ENCODE measurements around the gene ADGRG1.

ADGRG1 gene

DNA sequence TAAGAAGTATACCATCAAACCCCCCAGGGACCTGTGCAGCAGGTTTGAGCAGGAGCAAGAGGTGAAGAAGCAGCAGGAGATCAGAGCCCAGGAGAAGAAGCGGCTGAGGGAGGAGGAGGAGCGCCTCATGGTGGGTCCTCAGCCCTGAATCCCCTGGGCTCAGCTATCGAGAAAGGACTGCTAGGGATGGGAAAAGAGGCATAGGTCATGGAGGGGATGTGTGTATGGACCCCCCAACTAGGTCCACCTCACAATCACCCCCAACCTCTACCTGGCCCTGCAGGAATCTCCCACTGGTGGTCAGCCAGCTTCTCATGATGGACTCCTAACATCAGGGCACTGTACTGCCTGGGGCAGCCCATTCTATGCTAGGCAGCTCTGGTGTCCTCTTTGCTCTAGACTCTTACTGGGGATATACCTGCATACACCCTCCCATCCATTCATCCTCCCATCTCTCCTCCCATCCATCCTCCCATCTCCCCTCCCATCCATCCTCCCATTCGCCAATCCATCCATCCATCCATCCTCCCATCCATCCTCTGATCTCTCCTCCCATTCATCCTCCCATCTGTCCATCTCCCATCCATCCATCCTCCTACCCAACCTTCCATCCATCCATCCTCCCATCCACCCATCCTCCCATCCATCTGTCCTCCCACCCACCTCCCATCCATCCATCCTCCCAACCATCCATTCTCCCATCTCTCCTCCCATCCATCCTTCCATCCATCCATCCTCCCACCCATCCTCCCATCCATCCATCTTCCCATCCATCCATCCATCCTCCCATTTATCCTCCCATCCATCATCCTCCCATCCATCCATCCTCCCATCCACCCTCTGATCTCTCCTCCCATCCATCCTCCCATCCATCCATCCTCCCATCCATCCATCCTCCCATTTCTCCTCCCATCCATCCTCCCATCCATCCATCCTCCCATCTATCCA lies 76.7 kb downstream of the ADGRG1 start:
- 100% methylated on average over 3 of the region's 4 CpGs for WGBS (ENCODE audit: insufficient coverage)
- Histone ChIP-seq H3K4me1 (ENCODE audit: control extremely low read depth in 1 of 4, control insufficient read depth in 4 of 4, insufficient read depth in 4 of 4, low read length in 3 of 4) (peaks cover 0 to 32% (median 23%) of the 10 kb centered on the region in 4 experiments), H3K27me3 (replicated peaks in 2 of 5; ENCODE audit: control insufficient read depth in 4 of 5, insufficient read depth in 5 of 5, low read length in 4 of 5) (no peaks in the 10 kb centered on the region), H3K9me3 (ENCODE audit: control extremely low read depth in 1 of 5, control insufficient read depth in 4 of 5, insufficient read depth in 2 of 5, low read depth in 1 of 5, low read length in 4 of 5) (no peaks in the 10 kb centered on the region), H3K36me3 (ENCODE audit: control insufficient read depth in 4 of 4, insufficient read depth in 4 of 4, low read length in 3 of 4) (no peaks in the 10 kb centered on the region), H3K27ac (ENCODE audit: insufficient read depth in 1 of 2, low read depth in 1 of 2, low read length in 2 of 2, poor library complexity in 1 of 2, severe bottlenecking in 2 of 2) (no peak overlapping the region), H3K4me3 (ENCODE audit: control insufficient read depth in 1 of 7, extremely low read depth in 1 of 7, insufficient read depth in 4 of 7, low read depth in 2 of 7, low read length in 6 of 7) (no peak overlapping the region)
- POLR2A ChIA-PET, result no interaction called here
- CTCF ChIA-PET, result interaction anchor here (1.1 to 1.5 kb wide), 2 partner anchors 11 to 16 kb away, joined by 3 read pairs; no protein-coding TSS in a partner anchor
- no peak for DNase-seq

DNA sequence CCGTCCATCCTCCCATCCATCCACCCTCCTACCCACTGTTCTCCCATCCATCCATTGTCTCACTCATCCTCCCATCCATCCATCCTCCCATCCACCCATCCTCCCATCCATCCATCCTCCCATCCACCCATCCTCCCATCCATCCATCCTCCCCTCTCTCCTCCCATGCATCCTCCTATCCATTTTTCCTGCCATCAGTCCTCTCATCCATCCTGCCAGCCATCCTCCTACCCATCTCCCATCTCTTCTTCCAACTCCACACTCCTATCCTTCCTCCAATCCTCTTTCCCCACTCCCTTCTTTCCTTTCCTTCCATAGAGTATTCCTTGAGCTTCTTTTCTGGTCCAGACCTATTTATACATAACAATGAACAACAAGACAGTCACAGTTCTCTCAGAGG lies 78.3 kb downstream of the ADGRG1 start:
- Histone ChIP-seq H3K9me3 (ENCODE audit: control extremely low read depth in 1 of 5, control insufficient read depth in 4 of 5, insufficient read depth in 2 of 5, low read depth in 1 of 5, low read length in 4 of 5) (no peaks in the 10 kb centered on the region), H3K27ac (ENCODE audit: insufficient read depth in 1 of 2, low read depth in 1 of 2, low read length in 2 of 2, poor library complexity in 1 of 2, severe bottlenecking in 2 of 2) (no peak overlapping the region), H3K27me3 (replicated peaks in 2 of 5; ENCODE audit: control insufficient read depth in 4 of 5, insufficient read depth in 5 of 5, low read length in 4 of 5) (no peaks in the 10 kb centered on the region), H3K4me3 (ENCODE audit: control insufficient read depth in 1 of 7, extremely low read depth in 1 of 7, insufficient read depth in 4 of 7, low read depth in 2 of 7, low read length in 6 of 7) (no peak overlapping the region), H3K36me3 (ENCODE audit: control insufficient read depth in 4 of 4, insufficient read depth in 4 of 4, low read length in 3 of 4) (no peaks in the 10 kb centered on the region), H3K4me1 (ENCODE audit: control extremely low read depth in 1 of 4, control insufficient read depth in 4 of 4, insufficient read depth in 4 of 4, low read length in 3 of 4) (peaks cover 0 to 21% (median 13%) of the 10 kb centered on the region in 4 experiments)
- no peak for DNase-seq
- ChIA-PET POLR2A (no interaction called here), CTCF (interaction anchor here (1.1 to 1.6 kb wide), 2 partner anchors 16 to 39 kb away, joined by 3 to 5 read pairs; partner anchors contain the start of gene ADGRG3)
- 100% methylated on average over 1 of the region's 1 CpG for WGBS (ENCODE audit: insufficient coverage)

DNA sequence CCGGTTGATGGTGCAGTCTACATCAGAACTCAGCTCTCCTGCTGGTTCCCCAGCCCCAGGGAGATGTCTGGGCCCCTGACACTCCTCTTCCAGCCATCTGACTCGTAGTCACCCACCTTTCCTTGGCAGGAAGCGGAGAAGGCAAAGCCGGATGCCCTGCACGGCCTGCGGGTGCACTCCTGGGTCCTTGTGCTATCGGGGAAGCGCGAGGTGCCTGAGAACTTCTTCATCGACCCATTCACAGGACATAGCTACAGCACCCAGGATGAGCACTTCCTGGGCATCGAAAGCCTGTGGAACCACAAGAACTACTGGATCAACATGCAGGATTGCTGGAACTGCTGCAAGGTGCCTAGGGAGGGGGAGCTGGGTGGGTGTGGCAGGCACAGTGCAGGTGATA lies 78.9 kb downstream of the ADGRG1 start:
- POLR2A ChIA-PET, result no interaction called here
- CTCF ChIA-PET, result interaction anchor here (0.8 to 1.6 kb wide), 3 partner anchors 9 to 40 kb away, joined by 3 to 5 read pairs (median 4); partner anchors contain the start of gene ADGRG3

DNA sequence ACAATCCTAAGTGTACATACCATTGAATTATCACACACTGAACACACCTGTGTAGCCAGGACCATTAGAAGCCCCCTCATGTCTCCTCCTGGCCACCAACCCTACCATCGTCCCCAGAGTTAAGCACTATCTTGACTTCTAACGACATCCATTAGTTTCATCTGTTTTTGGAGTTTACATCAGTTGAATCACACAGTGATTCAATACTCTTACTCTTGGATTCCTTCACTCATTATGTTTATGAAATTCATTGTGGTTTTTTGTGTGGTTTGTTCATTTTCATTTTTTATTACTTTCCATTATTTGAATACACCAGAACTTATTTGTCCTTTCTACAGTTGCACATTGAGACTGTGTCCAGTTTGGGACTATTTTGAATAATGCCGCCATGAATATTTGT lies 79.7 kb downstream of the ADGRG1 start:
- Histone ChIP-seq H3K27me3 (replicated peaks in 2 of 5; ENCODE audit: control insufficient read depth in 4 of 5, insufficient read depth in 5 of 5, low read length in 4 of 5) (no peaks in the 10 kb centered on the region), H3K27ac (ENCODE audit: insufficient read depth in 1 of 2, low read depth in 1 of 2, low read length in 2 of 2, poor library complexity in 1 of 2, severe bottlenecking in 2 of 2) (no peak overlapping the region), H3K36me3 (ENCODE audit: control insufficient read depth in 4 of 4, insufficient read depth in 4 of 4, low read length in 3 of 4) (no peaks in the 10 kb centered on the region), H3K4me1 (ENCODE audit: control extremely low read depth in 1 of 4, control insufficient read depth in 4 of 4, insufficient read depth in 4 of 4, low read length in 3 of 4) (peaks cover 0 to 17% (median 11%) of the 10 kb centered on the region in 4 experiments), H3K9me3 (ENCODE audit: control extremely low read depth in 1 of 5, control insufficient read depth in 4 of 5, insufficient read depth in 2 of 5, low read depth in 1 of 5, low read length in 4 of 5) (no peaks in the 10 kb centered on the region), H3K4me3 (ENCODE audit: control insufficient read depth in 1 of 7, extremely low read depth in 1 of 7, insufficient read depth in 4 of 7, low read depth in 2 of 7, low read length in 6 of 7) (no peak overlapping the region)
- WGBS (ENCODE audit: insufficient coverage), result no CpG with 5 or more reads among the region's 3 CpGs
- POLR2A ChIA-PET, result no interaction called here
- DNase-seq, result peak in 2 of 3 donors; percentile 34 to 44
- CTCF ChIA-PET, result interaction anchor here (1.2 to 1.6 kb wide), 2 partner anchors 15 to 40 kb away, joined by 3 to 5 read pairs; partner anchors contain the start of gene ADGRG3

More for the DNA sequence above, 78.9 kb downstream of the ADGRG1 start:
- no peaks in the 10 kb centered on the region for H3K9me3 ChIP-seq (ENCODE audit: control extremely low read depth in 1 of 5, control insufficient read depth in 4 of 5, insufficient read depth in 2 of 5, low read depth in 1 of 5, low read length in 4 of 5)
- H3K36me3 ChIP-seq (ENCODE audit: control insufficient read depth in 4 of 4, insufficient read depth in 4 of 4, low read length in 3 of 4), result no peaks in the 10 kb centered on the region
- no peak overlapping the region for H3K27ac ChIP-seq (ENCODE audit: insufficient read depth in 1 of 2, low read depth in 1 of 2, low read length in 2 of 2, poor library complexity in 1 of 2, severe bottlenecking in 2 of 2)
- WGBS (ENCODE audit: insufficient coverage), result 98% methylated on average over 10 of the region's 11 CpGs
- DNase-seq, result no peak
- H3K27me3 ChIP-seq (replicated peaks in 2 of 5; ENCODE audit: control insufficient read depth in 4 of 5, insufficient read depth in 5 of 5, low read length in 4 of 5), result no peaks in the 10 kb centered on the region
- peaks cover 0 to 17% (median 11%) of the 10 kb centered on the region in 4 experiments for H3K4me1 ChIP-seq (ENCODE audit: control extremely low read depth in 1 of 4, control insufficient read depth in 4 of 4, insufficient read depth in 4 of 4, low read length in 3 of 4)
- no peak overlapping the region for H3K4me3 ChIP-seq (ENCODE audit: control insufficient read depth in 1 of 7, extremely low read depth in 1 of 7, insufficient read depth in 4 of 7, low read depth in 2 of 7, low read length in 6 of 7)

DNA sequence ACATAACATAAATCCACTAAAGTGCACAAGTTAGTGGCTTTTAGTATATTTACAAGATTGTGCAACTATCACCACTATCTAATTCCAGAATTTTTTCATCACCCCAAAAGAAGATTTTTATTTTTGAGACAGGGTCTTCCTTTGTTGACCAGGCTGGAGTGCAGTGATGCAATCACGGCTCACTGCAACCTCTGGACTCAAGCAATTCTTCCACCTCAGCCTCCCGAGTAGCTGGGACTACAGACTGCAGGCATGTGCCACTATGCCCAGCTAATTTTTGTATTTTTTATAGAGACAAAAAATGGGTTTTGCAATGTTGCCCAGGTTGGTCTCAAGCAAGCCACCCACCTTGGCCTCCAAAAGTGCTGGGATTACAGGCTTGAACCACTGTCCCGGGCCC lies 81.2 kb downstream of the ADGRG1 start:
- POLR2A ChIA-PET, result interaction anchor here (0.7 kb wide), 1 partner anchor 117 kb away, joined by 4 read pairs; no protein-coding TSS in a partner anchor
- Histone ChIP-seq H3K27me3 (replicated peaks in 2 of 5; ENCODE audit: control insufficient read depth in 4 of 5, insufficient read depth in 5 of 5, low read length in 4 of 5) (no peaks in the 10 kb centered on the region), H3K9me3 (ENCODE audit: control extremely low read depth in 1 of 5, control insufficient read depth in 4 of 5, insufficient read depth in 2 of 5, low read depth in 1 of 5, low read length in 4 of 5) (no peaks in the 10 kb centered on the region), H3K4me1 (ENCODE audit: control extremely low read depth in 1 of 4, control insufficient read depth in 4 of 4, insufficient read depth in 4 of 4, low read length in 3 of 4) (peaks cover 0 to 9% (median 5%) of the 10 kb centered on the region in 4 experiments), H3K27ac (ENCODE audit: insufficient read depth in 1 of 2, low read depth in 1 of 2, low read length in 2 of 2, poor library complexity in 1 of 2, severe bottlenecking in 2 of 2) (no peak overlapping the region), H3K36me3 (ENCODE audit: control insufficient read depth in 4 of 4, insufficient read depth in 4 of 4, low read length in 3 of 4) (no peaks in the 10 kb centered on the region), H3K4me3 (ENCODE audit: control insufficient read depth in 1 of 7, extremely low read depth in 1 of 7, insufficient read depth in 4 of 7, low read depth in 2 of 7, low read length in 6 of 7) (no peak overlapping the region)
- CTCF ChIA-PET, result interaction anchor here (1.2 kb wide), 1 partner anchor 13 kb away, joined by 3 read pairs; no protein-coding TSS in a partner anchor
- 80% methylated on average over 1 of the region's 3 CpGs for WGBS (ENCODE audit: insufficient coverage)
- no peak for DNase-seq

DNA sequence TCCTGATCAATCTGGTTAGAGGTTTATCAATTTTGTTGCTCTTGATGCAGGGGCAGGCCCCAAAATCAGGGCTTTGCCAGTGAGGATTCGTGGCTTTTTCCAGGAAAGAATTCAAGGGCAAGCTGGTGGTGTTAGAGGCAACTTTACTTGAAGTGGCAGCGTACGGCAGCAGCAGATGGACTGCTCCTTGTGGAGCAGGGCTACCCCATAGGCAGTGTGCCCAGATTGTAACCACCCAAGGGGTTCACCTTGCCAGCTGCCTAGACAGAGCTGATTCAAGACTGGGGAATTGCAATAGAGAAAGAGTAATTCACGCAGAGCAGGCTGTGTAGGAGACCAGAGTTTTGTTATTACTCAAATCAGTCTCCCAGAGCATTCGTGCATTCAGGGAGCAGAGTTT lies 82.9 kb downstream of the ADGRG1 start:
- POLR2A ChIA-PET, result interaction anchor here (0.6 to 1.2 kb wide), 2 partner anchors 10 to 27 kb away, joined by 3 read pairs; no protein-coding TSS in a partner anchor
- Histone ChIP-seq H3K9me3 (ENCODE audit: control extremely low read depth in 1 of 5, control insufficient read depth in 4 of 5, insufficient read depth in 2 of 5, low read depth in 1 of 5, low read length in 4 of 5) (no peaks in the 10 kb centered on the region), H3K27me3 (replicated peaks in 2 of 5; ENCODE audit: control insufficient read depth in 4 of 5, insufficient read depth in 5 of 5, low read length in 4 of 5) (no peaks in the 10 kb centered on the region), H3K27ac (ENCODE audit: insufficient read depth in 1 of 2, low read depth in 1 of 2, low read length in 2 of 2, poor library complexity in 1 of 2, severe bottlenecking in 2 of 2) (no peak overlapping the region), H3K4me1 (ENCODE audit: control extremely low read depth in 1 of 4, control insufficient read depth in 4 of 4, insufficient read depth in 4 of 4, low read length in 3 of 4) (peaks cover 0 to 7% (median 4%) of the 10 kb centered on the region in 4 experiments), H3K4me3 (ENCODE audit: control insufficient read depth in 1 of 7, extremely low read depth in 1 of 7, insufficient read depth in 4 of 7, low read depth in 2 of 7, low read length in 6 of 7) (no peak overlapping the region), H3K36me3 (ENCODE audit: control insufficient read depth in 4 of 4, insufficient read depth in 4 of 4, low read length in 3 of 4) (no peaks in the 10 kb centered on the region)
- CTCF ChIA-PET, result interaction anchor here (0.7 to 1.5 kb wide), 8 partner anchors 9 to 120 kb away, joined by 3 to 6 read pairs (median 4); partner anchors contain the start of gene ADGRG3
- WGBS (ENCODE audit: insufficient coverage), result 95% methylated on average over 5 of the region's 5 CpGs
- no peak for DNase-seq

DNA sequence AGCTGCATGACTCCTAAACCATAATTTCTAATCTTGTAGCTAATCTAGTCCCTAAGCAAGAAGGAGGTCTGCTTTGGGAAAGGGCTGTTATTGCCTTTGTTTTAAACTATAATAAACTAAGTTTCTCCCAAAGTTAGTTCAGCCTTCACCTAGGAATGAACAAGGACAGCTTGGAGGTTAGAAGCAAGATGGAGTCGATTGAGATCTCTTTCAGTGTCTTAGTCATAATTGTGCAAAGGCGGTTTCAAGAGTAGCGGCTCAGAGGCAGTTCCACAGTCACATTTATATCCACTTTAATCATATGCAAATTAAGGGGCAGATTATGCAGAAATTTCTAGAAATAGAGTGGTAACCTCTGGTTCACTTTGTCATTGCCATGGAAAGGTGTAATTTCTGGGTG lies 83.6 kb downstream of the ADGRG1 start:
- 100% methylated on average over 1 of the region's 3 CpGs for WGBS (ENCODE audit: insufficient coverage)
- CTCF ChIA-PET, result interaction anchor here (0.7 to 1.5 kb wide), 8 partner anchors 8 to 121 kb away, joined by 3 to 6 read pairs (median 3); no protein-coding TSS in a partner anchor
- DNase-seq, result no peak
- Histone ChIP-seq H3K36me3 (ENCODE audit: control insufficient read depth in 4 of 4, insufficient read depth in 4 of 4, low read length in 3 of 4) (no peaks in the 10 kb centered on the region), H3K9me3 (ENCODE audit: control extremely low read depth in 1 of 5, control insufficient read depth in 4 of 5, insufficient read depth in 2 of 5, low read depth in 1 of 5, low read length in 4 of 5) (no peaks in the 10 kb centered on the region), H3K27ac (ENCODE audit: insufficient read depth in 1 of 2, low read depth in 1 of 2, low read length in 2 of 2, poor library complexity in 1 of 2, severe bottlenecking in 2 of 2) (no peak overlapping the region), H3K27me3 (replicated peaks in 2 of 5; ENCODE audit: control insufficient read depth in 4 of 5, insufficient read depth in 5 of 5, low read length in 4 of 5) (no peaks in the 10 kb centered on the region), H3K4me1 (ENCODE audit: control extremely low read depth in 1 of 4, control insufficient read depth in 4 of 4, insufficient read depth in 4 of 4, low read length in 3 of 4) (peaks cover 0 to 7% (median 4%) of the 10 kb centered on the region in 4 experiments), H3K4me3 (ENCODE audit: control insufficient read depth in 1 of 7, extremely low read depth in 1 of 7, insufficient read depth in 4 of 7, low read depth in 2 of 7, low read length in 6 of 7) (no peak overlapping the region)
- POLR2A ChIA-PET, result no interaction called here
